HG02981 (cell line): Measurements from ENCODE around the gene DPEP2.
"Not testable (repeated sequence)": the region's sequence is repeated elsewhere in the genome, so short reads cannot be mapped to it uniquely, and the experiment has no call there.

Experiments used
- ATAC-seq: cut with Tn5 transposase; IDR thresholded peaks from one replicate; pipeline ENCODE4 v1.9.1; 2021; ENCODE audit warnings: mild to moderate bottlenecking, moderate library complexity; ENCODE audit not compliant: unreplicated experiment

Gene DPEP2, protein sequence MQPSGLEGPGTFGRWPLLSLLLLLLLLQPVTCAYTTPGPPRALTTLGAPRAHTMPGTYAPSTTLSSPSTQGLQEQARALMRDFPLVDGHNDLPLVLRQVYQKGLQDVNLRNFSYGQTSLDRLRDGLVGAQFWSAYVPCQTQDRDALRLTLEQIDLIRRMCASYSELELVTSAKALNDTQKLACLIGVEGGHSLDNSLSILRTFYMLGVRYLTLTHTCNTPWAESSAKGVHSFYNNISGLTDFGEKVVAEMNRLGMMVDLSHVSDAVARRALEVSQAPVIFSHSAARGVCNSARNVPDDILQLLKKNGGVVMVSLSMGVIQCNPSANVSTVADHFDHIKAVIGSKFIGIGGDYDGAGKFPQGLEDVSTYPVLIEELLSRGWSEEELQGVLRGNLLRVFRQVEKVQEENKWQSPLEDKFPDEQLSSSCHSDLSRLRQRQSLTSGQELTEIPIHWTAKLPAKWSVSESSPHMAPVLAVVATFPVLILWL

DNA sequence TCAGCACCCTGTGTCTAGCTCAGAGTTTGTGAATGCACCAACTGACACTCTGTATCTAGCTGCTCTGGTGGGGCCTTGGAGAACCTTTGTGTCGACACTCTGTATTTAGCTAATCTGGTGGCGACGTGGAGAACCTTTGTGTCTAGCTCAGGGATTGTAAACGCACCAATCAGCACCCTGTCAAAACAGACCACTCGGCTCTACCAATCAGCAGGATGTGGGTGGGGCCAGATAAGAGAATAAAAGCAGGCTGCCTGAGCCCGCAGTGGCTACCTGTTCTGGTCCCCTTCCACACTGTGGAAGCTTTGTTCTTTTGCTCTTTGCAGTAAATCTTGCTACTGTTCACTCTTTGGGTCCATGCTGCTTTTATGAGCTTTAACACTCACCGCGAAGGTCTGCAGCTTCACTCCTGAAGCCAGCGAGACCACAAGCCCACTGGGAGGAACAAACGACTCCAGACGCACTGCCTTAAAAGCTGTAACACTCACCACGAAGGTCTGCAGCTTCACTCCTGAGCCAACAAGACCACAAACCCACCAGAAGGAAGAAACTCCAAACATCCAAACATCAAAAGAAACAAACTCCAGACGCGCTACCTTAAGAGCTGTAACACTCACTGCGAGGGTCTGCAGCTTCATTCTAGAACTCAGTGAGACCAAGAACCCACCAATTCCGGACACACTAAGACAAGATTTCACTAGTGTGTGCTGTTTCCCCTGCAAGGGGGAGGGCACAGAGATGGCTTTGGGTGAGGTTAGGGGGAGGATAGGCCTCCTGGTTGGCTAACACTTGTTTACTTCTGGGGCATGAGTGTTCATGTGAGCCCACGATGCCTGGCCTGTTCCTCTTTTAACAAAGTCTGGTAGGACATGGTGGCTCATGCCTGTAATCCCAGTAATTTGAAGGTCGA is at the start of gene DPEP2:
DPEP2 (minus strand) TSS at position 706 of the 910 bp plus-strand sequence. CDS start 6,272 bp downstream, outside the sequence.
- ATAC-seq: not testable (repeated sequence)

DNA sequence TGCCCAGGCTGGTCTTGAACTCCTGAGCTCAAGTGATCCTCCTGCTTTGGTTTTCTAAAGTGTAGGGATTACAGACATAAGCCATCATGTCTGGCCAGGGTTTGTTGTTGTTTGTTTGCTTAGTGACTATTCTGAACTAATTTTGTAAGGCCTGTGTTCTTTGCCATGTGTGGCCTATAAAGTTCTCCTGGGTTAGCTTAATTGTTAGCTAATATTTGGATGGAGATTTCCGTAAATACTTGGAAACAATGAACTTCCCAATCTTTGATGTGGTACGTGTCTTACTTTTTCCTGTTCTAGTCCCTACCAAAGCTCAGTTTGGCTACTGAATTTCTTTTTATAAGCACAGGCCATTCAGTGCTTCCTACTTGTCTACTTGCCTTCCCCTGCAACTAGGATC is 48.7 kb upstream of the DPEP2 start:
- ATAC-seq: no peak

DNA sequence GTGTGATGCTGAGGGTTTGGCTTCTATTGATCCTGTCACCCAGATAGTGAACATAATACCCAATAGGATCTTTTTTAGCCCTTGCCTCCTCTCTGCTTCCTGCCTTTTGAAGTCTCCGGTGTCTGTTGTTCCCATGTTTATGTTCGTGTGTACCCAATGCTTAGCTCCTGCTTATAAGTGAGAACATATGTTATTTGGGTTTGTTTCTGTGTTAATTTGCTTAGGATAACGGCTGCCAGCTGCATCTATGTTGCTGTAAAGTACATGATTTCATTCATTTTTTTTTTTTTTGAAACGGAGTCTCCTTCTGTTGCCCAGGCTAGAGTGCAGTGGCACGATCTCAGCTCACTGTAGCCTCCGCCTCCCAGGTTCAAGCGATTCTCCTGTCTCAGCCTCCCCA is 46.8 kb upstream of the DPEP2 start:
- ATAC-seq: no peak

DNA sequence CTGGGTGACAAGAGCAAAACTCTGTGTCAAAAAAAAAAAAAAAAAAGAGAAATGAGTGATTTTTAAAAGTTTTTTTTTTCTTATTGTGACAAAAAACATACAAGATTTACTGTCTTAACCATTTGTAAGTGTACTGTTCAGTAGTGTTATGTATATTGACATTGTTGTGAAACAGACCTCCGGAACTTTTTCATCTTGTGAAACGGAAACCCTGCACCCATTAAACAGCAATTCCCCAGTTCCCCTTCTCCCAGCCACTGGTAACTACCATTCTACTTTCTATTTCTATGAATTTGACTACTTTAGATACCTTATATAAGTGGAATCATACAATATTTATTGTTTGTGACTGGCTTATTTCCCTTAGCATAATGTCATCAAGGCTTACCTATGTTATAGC is 42.5 kb upstream of the DPEP2 start:
- ATAC-seq: no peak

DNA sequence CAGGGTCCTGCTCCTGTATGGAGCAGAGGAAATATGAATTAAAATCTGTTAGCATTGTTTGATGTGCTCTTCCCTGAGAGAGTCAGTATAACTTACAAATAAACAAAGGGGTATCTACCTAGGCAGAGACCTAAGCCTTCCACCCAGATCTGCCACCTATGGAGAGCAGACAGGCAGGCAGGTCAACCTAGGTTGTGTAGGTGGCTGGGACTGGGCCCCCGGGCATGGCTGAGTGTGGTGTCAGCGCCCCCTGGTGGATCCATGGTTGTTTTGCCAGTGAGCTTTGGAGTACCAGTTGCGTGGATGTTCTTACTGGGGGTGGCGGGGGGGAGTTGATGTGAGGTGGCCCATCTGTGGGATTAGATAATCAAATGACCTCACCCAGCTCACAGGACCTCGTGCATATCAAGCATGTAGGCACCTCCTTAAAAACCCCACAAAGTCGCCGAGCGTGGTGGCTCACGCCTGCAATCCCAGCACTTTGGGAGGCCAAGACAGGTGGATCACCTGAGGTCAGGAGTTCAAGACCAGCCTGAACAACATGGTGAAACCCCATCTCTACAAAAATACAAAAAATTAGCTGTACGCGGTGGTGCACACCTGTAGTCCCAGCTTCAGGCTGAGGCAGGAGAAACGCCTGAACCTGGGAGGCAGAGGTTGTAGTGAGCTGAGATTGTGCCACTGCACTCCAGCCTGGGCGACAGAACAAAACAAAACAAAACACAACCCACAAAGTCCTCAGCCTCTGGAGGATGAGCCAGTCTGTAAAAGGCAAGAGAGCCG is 41.4 kb upstream of the DPEP2 start:
- ATAC-seq: peak; percentile 74

DNA sequence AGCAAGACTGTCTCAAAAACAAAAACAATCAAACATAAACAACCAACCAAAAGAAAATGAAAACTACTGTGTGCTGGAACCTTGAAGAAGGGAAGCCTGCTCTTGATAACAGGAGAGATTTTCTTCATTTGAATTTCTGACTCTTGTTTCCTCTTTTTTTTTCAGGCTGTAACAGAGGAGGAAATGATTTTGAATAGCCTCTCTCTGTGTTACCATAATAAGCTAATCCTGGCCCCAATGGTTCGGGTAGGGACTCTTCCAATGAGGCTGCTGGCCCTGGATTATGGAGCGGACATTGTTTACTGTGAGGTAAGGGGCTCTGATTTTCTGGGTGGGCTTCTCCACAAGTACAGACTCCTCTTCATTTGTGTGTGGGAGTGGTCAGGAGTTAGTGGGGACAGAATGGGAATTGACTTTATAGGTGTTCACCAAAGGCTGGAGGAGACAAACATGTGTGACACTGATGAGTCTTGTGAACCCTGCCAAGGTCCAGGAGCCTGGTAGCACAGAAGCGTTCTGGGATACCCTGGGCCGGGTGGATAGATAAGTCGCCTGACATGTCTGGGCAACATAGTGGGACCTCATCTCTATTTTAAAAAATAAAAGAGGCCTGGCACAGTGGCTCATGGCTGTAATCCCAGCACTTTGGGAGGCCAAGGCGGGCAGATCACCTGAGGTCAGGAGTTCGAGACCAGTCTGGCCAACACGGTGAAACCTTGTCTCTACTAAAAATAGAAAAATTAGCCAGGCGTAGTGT is 38.7 kb upstream of the DPEP2 start:
- no peak for ATAC-seq

DNA sequence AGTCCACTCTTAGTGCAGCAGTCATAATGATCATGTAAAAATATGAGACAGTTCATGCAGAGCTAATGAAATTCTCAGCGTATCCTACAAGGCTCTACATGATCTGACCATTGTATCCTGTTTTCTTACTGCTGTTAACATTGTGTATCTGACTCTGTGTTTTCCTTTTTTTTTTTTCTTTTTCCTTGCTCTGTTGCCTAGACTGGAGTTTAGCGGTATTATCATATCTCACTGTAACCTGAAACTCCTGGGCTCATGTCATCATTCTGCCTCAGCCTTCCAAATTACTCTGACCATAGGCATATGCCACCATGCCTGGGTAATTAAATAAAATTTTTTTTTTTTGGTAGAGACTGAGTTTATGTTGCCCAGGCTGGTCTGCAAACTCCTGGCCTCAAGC is 35.9 kb upstream of the DPEP2 start:
- no peak for ATAC-seq

DNA sequence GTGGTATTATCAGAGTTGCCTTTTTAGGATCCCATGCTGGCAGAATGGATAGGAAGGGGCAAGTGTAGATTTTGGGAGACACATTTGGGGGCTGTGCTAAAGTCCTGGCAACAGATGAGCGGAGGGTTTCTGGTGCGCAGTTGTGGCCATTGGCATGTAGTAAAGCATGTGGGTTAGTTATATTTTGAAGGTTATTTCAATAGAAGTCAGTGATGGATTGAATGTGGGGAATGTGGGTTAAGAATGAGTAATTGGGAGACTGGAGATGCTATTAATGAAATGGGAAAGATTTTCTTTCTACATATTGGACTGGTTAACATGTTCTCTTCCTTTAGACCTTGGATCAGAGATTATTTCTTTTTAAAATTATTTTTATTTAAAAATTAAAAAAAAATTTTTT is 33.8 kb upstream of the DPEP2 start:
- no peak for ATAC-seq

DNA sequence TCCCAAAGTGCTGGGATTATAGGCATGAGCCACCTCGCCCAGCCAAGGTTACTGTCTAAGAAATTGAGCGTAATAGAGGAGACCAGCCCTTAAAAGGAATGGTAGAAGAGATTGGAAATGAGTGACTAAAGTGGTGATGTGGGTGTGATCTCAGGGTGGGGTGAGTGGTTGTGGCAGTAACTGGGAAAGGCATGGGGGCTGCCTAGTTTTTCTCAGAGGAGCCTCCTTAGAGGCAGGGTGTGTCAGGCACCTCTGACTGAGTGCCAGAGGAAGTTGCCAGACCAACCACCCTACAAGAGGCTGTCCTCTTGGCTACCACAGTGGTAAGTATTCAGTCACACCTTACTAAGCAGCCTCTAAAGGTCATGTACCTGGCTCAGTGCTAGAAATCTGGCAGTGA is 32.7 kb upstream of the DPEP2 start:
- ATAC-seq: no peak

DNA sequence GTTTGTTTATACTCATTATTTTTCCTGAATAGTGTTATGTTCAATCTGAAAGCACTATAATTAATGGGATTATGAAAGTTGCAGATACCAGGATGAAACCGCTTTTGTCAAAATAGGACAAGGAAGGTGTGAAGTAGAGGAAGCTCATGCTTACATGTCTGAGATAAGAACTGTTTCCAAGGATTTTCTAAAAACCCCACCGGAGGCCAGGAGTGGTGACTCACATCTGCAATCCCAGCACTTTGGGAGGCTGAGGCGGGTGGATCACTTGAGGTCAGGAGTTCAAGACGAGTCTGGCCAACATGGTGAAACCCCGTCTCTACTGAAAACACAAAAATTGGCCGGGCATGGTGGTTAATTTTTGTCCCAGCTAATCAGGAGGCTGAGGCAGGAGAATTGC is 30.8 kb upstream of the DPEP2 start:
- ATAC-seq: not testable (repeated sequence)

DNA sequence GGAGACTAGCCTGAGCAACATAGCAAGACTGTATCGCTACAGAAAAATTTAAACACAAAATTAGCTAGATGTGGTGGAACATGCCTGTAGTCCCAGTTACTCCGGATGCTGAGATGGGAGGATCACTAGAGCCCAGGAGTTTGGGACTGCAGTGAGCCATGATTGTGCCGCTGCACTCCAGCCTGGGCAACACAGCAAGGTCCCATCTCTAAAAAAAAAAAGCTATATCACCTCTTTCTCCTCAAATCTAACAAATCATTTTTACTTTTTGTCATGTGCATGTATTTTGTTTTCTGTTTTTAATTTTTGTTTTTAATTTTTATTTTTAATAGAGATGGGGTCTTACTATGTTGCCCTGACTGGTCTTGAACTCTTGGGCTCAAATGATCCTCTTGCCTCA is 29.7 kb upstream of the DPEP2 start:
- ATAC-seq: no peak

DNA sequence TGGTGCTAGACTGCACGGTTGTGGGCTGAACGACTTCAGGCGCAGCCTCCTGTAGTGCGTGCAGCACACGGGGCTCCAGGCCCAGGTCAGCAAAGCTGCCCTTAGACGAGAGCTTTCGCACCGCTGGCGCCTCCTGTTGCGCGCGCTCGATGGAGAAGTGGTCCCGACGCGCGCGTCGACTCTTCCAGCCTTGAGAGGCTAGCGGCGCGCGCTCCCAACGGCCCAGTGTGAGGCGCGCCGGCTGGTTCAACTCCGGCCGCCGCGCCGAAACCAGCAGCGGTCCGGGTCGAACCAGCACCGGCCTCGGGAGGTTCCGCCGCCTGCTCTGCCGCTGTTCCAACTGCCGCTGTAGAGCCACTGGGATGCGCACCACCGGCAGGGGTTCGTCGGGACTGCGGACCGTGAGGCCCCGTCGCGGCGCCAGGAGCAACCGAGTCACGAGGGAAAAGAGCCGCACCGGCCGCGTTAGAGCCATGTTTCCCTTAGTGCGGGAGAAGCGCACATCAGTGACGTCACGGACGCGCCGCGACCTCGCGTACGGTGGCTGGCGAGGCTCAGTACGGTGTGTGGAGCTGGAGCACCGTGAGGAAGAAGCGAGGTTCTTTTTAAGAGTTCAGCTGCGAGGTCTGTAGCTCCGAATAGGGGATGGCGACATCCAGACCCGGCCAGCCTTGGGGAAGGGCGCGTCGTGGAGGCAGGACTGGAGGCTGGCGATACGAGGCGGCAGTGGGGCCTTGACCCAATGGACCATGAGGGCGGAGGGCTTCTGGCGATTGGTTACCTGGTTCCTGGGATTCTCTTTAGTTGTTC is 23.6 kb upstream of the DPEP2 start, which contains the start of the genes DDX28 and DUS2:
DDX28 (minus strand) TSS at position 505 of the 810 bp plus-strand sequence; CDS start at position 475, 30 bp downstream.
DUS2 (plus strand) TSS at position 557 of the 810 bp plus-strand sequence. CDS start 14,740 bp downstream, outside the sequence.
- peak; percentile 86 for ATAC-seq

DNA sequence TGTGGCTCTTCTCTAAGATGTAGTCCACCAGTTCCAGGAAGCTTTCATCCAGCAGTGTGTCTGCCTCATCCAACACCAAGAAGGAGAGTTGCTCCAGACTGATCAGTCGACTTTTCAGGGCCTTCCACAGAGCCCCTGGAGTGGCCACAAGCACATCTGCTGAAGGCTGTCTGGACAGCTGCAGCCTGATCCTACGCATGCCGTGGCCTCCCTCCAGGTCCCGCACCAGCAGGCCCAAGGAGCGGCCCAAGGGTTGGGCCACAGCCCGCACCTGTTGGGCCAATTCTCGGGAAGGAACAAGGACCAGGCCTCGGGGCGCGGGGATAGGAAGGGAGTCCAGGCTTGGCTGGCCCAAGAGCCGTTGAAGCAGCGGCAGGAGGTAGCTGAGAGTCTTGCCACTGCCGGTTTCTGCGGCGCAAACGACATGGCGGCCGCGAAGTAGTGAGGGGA is 23.0 kb upstream of the DPEP2 start:
- no peak for ATAC-seq

DNA sequence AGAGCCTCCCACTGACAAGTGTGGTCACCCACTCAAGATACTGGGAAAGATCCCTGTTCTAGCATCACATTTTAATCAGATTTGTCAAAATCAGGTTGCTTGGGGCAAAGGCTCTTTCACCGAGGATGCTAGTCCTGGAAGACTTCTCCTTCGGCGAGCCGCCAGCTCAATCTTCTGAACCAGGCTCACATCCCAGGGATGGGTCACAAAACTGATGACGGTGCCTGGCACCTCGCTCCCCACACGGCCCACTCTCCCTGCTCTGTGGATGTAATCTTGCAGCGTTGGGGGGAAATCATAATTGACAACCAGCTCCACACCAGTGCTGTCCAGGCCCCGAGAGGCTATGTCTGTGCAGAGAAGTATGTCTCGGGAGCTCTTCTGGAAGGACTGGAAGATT is 22.2 kb upstream of the DPEP2 start:
- no peak for ATAC-seq

DNA sequence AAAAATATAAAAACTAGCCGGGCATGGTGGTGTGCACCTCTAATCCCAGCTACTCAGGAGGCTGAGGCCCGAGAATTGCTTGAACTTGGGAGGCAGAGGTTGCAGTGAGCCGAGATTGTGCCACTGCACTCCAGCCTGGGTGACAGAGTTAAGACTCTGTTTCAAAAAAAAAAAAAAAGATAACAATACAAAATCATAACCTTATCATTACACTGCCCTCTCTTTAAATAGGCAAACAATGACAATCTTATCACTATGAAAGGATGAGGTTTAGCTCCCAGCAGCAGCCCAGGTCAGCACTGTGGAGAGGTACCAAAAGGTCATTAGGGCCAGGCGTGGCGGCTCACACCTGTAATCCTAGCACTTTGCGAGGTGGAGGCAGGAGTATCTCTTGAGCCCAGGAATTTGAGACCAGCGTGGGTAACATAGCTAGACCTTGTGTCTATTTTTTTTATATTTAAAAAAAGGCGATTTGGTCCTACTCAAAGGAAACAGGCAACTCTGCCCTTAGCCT is 19.9 kb upstream of the DPEP2 start:
- ATAC-seq: no peak

DNA sequence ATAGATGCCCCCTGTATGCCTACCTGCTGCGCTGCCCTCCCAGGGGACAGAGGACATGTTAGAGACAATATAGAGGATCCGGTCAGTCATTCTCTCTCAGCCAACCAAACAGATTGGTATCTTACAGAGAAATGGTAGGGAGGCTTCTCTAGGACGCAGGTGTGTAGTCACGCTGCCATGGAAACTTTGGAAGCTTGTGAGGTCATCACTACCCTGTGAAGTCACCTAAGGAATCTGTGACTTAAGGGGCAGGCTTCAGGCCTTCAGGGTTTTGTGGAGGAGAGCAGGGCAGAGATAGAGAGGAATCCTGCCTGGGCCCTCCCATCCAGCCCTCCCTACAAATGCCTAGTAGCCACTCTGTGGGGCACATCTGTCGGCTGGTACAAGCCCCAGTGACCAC is 16.4 kb upstream of the DPEP2 start, which contains the start of gene DPEP2NB:
DPEP2NB (minus strand) TSS at position 231 of the 400 bp plus-strand sequence; CDS start at position 90, 141 bp downstream.
- ATAC-seq: no peak

DNA sequence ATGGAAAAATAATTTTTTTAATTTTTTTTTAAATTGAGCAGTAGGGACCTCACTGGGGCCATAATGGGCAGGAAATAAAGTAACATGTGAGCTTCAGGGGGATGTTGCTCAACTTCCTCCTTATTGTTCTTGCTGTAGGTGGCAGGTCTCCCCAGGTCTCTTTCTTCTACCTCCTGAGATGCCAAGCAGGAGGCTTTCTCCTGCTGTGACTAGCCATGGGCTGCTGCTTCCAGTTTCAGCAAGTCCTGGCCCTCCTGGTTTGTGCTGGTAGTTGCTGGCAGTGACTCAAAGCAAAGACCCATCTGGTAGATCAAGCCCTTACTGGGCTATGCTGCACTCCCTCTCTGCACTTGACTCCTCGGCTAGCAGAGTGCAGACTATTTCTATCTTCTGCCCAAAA is 14.2 kb upstream of the DPEP2 start:
- no peak for ATAC-seq

DNA sequence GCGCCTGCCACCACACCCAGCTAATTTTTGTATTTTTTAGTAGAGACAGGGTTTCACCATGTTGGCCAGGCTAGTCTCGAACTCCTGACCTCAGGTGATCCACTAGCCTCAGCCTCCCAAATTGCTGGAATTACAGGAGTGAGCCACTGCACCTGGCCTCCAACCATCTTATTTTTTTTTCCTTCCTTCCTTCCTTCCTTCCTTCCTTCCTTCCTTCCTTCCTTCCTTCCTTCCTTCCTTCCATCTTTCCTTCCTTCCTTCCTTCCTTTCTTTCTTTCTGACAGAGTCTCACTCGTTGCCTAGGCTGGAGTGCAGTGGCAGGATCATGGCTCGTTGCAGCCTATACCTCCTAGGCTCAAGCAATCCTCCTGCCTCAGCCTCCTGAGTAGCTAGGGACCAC is 10.6 kb upstream of the DPEP2 start:
- not testable (repeated sequence) for ATAC-seq
